ENCODE data around the gene ADGRG3.

DNA sequence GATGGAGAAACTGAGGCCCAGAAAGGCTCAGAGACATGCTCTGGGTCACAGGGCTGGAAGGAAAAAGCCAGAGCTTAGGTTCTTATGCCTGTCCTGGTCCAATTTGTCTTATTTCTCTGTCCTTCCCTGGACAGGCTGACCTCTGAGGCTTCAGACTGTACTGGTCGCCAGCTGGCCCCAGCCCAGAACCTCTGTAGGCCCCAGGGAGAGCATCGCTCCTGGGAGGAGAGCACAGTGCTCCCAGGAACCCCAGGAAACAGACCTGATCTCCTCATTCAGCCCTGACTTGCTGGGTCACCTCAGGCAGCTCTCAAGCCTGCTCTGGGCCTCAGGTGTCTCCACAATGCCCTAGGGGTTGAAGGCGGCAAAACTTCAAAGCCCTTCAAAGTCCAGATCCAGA, 31.4 kb downstream of the ADGRG3 start:
- TF ChIP-seq CTCF (IDR thresholded peaks at IDR 0.05; ENCODE audit: low read length) (no peak), EZH2phosphoT487 (IDR thresholded peaks at IDR 0.05; ENCODE audit: low read length) (no peak), EZH2 (optimal IDR thresholded peaks at IDR 0.05; ENCODE audit: low read depth, low read length) (no peak)

Data from MM.1S (cell line).